HG02943 (cell line): Measurements from ENCODE around the gene STRIT1.

Experiments used
- ATAC-seq: cut with Tn5 transposase; IDR thresholded peaks from one replicate; pipeline ENCODE4 v1.9.1; 2021; ENCODE audit warnings: mild to moderate bottlenecking, low read depth, moderate library complexity; ENCODE audit not compliant: unreplicated experiment

STRIT1 gene

GRCh38 chr3:155293516-155293915 is at the start of gene STRIT1:
STRIT1 (minus strand) TSS chr3:155293683.
- ATAC-seq = no peak

DNA sequence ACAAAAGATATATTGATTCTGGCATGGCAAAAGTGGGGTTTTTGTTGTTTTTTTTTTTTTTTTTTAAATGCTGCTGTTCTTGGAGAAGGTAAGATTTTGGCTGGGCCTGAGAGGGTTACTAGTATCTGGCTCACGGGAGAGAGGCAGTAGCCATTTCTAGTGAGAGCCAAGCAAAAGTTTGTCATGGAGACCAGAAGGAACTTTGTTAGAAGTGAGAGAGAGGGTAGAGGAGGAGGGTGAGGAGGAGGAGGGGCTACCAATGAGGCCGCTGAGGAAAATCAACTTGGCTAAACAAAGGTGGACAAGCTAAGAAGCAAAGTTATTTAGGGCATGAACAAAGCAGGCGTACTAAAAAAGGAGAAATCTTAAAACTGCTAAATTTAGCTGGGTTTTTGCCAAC is 48.9 kb upstream of the STRIT1 start:
- no peak for ATAC-seq

DNA sequence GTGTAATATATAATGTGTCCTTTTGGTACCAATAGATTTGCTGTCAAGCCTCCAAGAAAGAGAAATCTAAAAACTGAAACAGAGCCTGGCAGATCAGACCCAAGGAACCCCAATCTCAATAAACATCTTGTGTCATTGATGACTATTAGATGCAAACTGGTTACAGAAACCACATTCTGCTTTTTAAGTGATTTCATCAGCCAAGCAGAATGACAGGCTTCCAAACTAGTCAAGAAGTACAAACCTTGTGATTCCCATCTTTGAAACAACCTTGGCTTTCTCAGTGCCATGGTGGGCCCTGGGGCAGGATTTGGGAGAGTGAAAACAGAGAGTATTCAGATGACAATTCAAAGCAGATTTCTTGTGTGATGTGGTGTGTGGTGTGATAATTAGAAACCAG is 45.6 kb upstream of the STRIT1 start:
- ATAC-seq = no peak

DNA sequence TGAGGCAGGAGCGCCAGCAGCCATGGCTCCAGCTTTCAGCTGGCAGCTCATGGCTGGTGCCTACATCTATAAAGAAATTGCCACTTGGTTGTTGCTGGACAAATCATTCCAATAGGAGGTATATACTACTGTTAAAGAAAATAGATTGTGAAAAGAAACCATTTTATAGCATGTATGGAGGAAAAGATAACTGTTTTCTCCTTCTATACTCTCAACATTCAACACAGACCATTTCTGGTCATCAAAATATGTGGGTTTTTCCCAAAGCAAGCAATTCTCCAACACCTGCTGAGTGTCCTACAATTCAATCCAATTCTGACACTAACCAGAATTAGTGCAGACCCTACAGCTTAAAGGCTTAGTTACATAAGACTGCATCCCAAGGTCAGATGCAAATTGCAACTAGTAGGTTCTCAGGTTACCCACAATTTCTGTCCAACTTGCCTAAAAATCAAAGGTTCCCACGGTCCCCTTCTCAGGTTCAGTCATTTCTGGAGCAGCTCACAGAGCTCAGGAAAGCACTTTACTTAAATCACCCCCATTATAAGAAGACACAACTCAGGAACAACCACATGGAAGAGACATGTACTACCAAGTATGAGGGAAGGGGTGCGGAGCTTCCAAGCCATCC is 42.4 kb upstream of the STRIT1 start:
- ATAC-seq = no peak

DNA sequence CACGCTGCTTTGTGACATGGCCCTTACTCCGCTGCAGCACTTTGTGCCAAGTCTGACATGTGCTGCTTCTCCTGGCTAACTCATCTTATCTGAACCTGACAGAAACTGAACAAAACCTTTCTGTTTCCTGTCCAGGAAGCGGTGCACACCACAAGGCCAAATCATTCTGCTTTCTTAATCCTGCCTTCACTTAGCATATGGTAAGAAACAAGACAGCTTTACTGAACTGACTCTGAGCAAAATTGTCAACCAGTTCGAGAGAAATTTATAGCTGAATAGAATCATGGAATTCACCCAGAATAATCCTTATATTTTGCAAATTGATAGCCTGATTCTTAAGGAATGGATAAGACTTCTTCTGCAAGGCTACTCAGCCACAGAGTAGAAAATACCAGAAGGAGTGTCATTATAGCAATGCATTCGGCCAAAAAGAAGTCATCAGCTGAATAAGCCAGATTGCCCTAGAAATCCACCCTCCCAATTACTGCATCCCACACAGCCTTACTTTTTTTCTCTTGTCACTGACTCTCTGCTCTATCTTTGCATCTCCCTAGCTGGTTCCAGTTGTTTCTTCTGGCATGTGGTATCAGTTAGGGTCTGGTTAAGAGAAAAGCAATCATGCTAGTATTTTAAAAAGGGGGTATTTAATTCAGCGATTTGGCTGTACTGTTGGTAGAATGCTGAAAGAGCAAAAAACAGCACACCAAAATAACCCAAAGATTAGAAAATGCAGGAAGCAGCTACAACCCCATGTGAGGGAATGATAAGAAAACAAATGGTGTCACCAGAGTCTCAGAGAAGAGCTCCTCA is 41.6 kb upstream of the STRIT1 start:
- ATAC-seq = peak; percentile 84

GRCh38 chr3:155334215-155334913 is 40.9 kb upstream of the STRIT1 start:
- no peak for ATAC-seq

GRCh38 chr3:155332716-155333115 is 39.2 kb upstream of the STRIT1 start:
- ATAC-seq = no peak

GRCh38 chr3:155331078-155331477 is 37.6 kb upstream of the STRIT1 start:
- ATAC-seq = no peak

DNA sequence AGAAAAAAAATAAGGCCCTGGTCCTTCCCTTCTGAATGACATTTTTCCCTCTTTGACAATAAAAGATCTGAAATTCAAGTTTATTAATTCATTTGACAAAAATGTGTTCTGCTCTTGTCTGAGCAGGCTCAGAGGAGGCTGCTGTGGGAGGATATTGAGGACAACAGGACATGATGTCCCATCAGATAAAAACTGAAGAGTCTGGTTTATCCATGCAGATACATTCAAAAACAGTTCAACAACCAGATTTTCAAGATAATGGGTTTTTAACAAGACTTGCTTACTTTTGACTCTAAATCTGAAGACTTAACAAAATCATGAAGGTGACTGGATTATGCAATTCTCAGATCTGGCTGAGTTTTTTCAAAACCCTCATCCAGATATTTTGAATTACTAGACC is 36.9 kb upstream of the STRIT1 start:
- ATAC-seq = no peak

- no peak for ATAC-seq
Observed at GRCh38 chr3:155329513-155330048, 36.1 kb upstream of the STRIT1 start.

- ATAC-seq = no peak
Observed at GRCh38 chr3:155327871-155328270, 34.4 kb upstream of the STRIT1 start.

- ATAC-seq = no peak
Observed at GRCh38 chr3:155327430-155327829, 33.9 kb upstream of the STRIT1 start.

- no peak for ATAC-seq
Observed at GRCh38 chr3:155326901-155327300, 33.4 kb upstream of the STRIT1 start.

- ATAC-seq = no peak
Observed at GRCh38 chr3:155326244-155326643, 32.8 kb upstream of the STRIT1 start.

DNA sequence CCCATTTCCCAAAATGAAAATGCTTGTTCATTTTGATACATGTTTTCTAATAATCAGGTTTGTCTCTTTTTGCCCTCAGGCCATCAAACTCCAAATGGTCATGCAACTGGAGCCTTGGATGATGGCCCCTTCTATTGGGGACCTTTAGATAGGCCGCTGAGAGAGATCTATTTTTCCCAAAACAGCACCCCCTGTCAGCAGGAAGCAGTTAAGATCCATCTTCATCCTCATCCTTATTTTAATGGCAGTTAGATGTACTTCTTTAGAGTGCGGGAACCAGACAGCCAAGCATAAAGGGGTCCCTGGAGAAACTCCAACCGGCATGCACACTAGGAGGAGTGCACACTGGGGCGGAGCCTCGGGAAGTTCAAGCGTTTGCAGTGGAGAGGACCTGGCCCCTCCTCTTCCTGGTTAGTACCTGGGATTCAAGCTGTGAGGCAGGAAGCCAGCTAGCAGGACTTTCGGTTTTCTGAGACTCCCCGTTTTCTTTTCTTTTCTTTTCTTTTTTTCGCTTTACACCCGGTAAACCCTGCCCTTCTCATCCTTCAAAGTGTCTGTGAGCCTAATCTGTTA is 31.9 kb upstream of the STRIT1 start:
- ATAC-seq = no peak

- peak; percentile 84 for ATAC-seq
Observed at GRCh38 chr3:155323063-155323666, 29.7 kb upstream of the STRIT1 start.

DNA sequence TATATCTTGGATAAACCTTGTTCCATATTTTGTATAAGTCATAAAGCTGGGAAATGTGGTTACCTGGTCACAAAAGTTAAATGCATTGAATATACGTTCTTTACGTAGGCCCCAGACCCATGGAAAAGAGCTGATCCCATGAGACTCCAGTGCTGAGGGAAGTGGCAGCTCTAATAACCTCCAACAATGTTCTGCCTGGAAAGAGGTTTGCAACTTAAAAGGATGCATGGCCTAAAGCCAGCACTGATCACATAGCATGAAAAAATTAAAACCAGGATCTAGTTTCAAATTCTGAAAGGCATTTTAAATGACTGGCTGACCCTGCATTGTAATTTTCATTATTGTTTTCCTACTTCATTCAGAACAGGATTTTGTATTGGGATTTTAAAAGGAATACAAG is 27.9 kb upstream of the STRIT1 start:
- ATAC-seq = no peak

DNA sequence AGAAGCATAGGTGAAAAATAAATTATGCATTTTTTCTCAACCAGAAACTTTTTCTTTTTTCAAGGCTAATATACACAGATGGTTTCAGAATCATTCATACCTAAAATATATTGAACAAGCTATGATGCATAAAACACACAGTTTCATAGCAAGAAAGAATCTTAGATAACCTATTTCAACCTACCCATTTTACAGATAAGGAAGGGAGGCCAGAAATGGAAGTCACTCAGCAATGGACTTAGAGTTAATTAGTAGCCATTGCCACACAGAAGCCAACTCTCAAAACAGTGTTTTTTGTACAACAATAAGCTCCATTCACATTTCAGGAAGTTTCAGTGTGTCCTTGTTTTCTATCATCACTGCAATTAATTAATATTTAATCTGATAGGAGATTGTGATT is 27.5 kb upstream of the STRIT1 start:
- no peak for ATAC-seq

- no peak for ATAC-seq
Observed at GRCh38 chr3:155318740-155319139, 25.3 kb upstream of the STRIT1 start.

- no peak for ATAC-seq
Observed at GRCh38 chr3:155317211-155317610, 23.7 kb upstream of the STRIT1 start.

- no peak for ATAC-seq
Observed at GRCh38 chr3:155316426-155316825, 22.9 kb upstream of the STRIT1 start.
